ENCODE results near the gene TMEM258. TPM values are rescaled to one million over a fixed set of nuclear protein-coding genes. Genes with fewer than 3 reads are reported as not detected.

TMEM258 gene
- total and polyA plus RNA-seq, 9 of the 15 experiments (the other 6 are each of a cell fraction or from before 2014, with no cell fraction given) = 97.2 to 856 (median 231) TPM

GRCh38 chr11:61815790-61816735 is 23.7 kb upstream of the TMEM258 start (continued):
- TF ChIP-seq FOXJ2 (tag; IDR thresholded peaks at IDR 0.05) = peak; percentile 79
- no peak for TF ChIP-seq JUN (IDR thresholded peaks at IDR 0.05; ENCODE audit: borderline replicate concordance, low read depth, low read length)
- peak; percentile 3; the same call in 1 of the 2 replicates for TF ChIP-seq JUN (CRISPR knock-in tag; IDR thresholded peaks at IDR 0.05; ENCODE audit: borderline replicate concordance)
- peak; percentile 32 for TF ChIP-seq CCNT2 (IDR thresholded peaks at IDR 0.05; ENCODE audit: borderline replicate concordance, extremely low read depth, insufficient read length, low read depth, low read length)
- no peak for TF ChIP-seq L3MBTL2 (IDR thresholded peaks at IDR 0.05)
- peak; percentile 41 to 74; a peak in 3 of 4 replicates for TF ChIP-seq MLLT1 (IDR thresholded peaks at IDR 0.05)
- TF ChIP-seq NR2C2 (CRISPR knock-in tag; IDR thresholded peaks at IDR 0.05) = no peak
- TF ChIP-seq NR2C2 (tag; IDR thresholded peaks at IDR 0.05) = peak; percentile 5; the same call in 1 of the 2 replicates
- TF ChIP-seq, protein P1, sequence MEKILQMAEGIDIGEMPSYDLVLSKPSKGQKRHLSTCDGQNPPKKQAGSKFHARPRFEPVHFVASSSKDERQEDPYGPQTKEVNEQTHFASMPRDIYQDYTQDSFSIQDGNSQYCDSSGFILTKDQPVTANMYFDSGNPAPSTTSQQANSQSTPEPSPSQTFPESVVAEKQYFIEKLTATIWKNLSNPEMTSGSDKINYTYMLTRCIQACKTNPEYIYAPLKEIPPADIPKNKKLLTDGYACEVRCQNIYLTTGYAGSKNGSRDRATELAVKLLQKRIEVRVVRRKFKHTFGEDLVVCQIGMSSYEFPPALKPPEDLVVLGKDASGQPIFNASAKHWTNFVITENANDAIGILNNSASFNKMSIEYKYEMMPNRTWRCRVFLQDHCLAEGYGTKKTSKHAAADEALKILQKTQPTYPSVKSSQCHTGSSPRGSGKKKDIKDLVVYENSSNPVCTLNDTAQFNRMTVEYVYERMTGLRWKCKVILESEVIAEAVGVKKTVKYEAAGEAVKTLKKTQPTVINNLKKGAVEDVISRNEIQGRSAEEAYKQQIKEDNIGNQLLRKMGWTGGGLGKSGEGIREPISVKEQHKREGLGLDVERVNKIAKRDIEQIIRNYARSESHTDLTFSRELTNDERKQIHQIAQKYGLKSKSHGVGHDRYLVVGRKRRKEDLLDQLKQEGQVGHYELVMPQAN (IDR thresholded peaks at IDR 0.05; ENCODE audit: borderline replicate concordance) = peak; percentile 30; the same call in 1 of the 2 replicates
- peak in 1 of 3 experiments; percentile 42 for TF ChIP-seq YY1 (IDR thresholded peaks at IDR 0.05; ENCODE audit: borderline replicate concordance in 1 of 3, control insufficient read depth in 1 of 3, extremely low read depth in 1 of 3, insufficient read depth in 3 of 3, insufficient read length in 1 of 3, insufficient replicate concordance in 2 of 3, low read depth in 1 of 3, low read length in 2 of 3)
- 0 out of 2 replicates have a peak, but pooled peaks have one; percentile 22 for TF ChIP-seq ZC3H11A (IDR thresholded peaks at IDR 0.05; ENCODE audit: low read depth, low read length)
- no peak for TF ChIP-seq FOXM1 (IDR thresholded peaks at IDR 0.05; ENCODE audit: low read depth)
- TF ChIP-seq FOXM1 (CRISPR knock-in tag; IDR thresholded peaks at IDR 0.05; ENCODE audit: low read depth) = no peak; the same call in 1 of the 2 replicates
- TF ChIP-seq NCOA2 (IDR thresholded peaks at IDR 0.05; ENCODE audit: partially characterized antibody in 2 of 2) = no peak
- TF ChIP-seq SUPT5H (IDR thresholded peaks at IDR 0.05) = peak; percentile 69
- no peak for TF ChIP-seq RBBP5 (IDR thresholded peaks at IDR 0.05; ENCODE audit: borderline replicate concordance, insufficient read depth, low read length, poor library complexity, severe bottlenecking)
- peak in 1 of 2 experiments; percentile 44; a peak in 2 of 4 replicates for TF ChIP-seq KDM1A (IDR thresholded peaks at IDR 0.05)
- TF ChIP-seq RNF2 (IDR thresholded peaks at IDR 0.05) = no peak
- no peak for TF ChIP-seq ZBTB12 (CRISPR knock-in tag; IDR thresholded peaks at IDR 0.05)

Measured in K562 (cell line).